T-helper 1 cell treated with Interleukin-12 subunit alpha and Interleukin-12 subunit beta and Interleukin-4 antibody, amounts not matched to agents 30 ng/mL and 1 ng/mL, for 36 hours (primary cell): Measurements from ENCODE around the gene HBZ. TPM values are rescaled to one million over a fixed set of nuclear protein-coding genes. Genes with fewer than 3 reads are reported as not detected.
"Not testable (repeated sequence)": the region's sequence is repeated elsewhere in the genome, so short reads cannot be mapped to it uniquely, and the experiment has no call there.

Experiments
- intact Hi-C: fragments of 100-400 bp; cut with micrococcal nuclease; formaldehyde crosslinking; loops from one replicate; pipeline ENCODE4 v1.15.1; 2024
- total RNA-seq: library from RNA; stranded (reverse); gene quantifications from 2 replicates; pipeline ENCODE4 v1.2.3, GENCODE V29; 2022

Gene HBZ
- total RNA-seq: not detected in 2 replicates

GRCh38 chr16:152141-153128 lies at the start of gene HBZ:
Gene HBZ, plus strand, starts transcription at chr16:152644. Its CDS starts 266 bp downstream, at chr16:152910.
- intact Hi-C loops: no loop called here

DNA sequence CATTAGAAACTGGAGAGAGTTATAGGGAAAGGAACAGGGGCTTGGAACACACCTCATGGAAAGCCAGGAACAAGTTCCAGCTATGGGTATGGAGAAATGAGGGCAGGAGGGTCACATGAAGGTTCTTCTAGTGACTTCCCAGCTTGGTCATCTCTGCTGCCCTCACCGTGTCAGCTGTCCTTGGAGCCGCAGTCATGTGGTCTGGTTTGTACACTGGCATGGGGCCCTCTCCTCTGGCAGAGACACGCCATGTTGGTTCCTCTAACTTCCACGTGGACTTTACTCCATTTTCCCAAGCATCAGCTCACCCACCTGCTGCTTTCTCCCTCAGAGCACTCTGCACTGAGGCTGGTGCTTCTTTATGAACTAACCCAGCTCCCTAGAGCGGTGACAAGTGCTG lies 48.1 kb upstream of the HBZ start:
- intact Hi-C loops: no loop called here

DNA sequence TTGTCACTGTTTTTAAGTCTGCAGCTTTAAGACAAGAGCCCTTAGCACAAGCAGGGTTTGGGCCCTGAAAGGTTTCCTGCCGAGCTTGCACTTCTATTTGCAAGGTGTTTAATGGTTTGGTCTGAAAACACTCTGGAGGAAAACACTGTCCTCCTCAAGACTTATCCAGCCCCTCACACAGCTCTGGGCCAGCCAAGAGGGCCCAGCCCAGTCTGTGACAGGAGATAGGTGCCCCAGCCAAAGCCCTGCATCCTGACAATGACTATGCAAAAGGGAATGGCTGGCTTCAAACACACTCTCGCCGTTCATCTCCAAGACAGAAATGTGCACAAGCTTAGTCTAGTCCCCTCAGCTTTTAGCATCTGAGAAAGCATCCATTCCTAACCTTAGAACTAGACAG lies 47.5 kb upstream of the HBZ start:
- intact Hi-C loops: loop anchor here (5.0 kb wide), 1 partner anchor 62 kb away; the partner anchor contains the start of gene HBM

DNA sequence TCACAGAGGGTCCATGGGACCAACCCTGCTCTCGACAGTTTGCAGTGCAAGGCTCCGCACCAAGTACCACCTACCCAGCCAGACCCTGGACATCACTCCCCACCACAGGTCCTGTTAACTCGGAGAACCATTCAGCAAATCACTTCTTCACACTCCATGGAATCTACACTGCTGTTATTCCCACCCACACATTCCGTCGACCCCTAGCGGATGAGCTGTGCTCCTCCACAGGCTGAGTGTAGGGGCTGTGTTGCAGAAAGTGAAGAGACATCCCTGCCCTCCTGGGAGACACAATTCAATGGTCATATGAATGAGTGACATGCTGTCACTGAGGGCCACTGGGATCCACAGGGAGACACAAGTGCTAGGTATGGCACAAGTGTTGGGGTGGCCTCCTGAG lies 46.9 kb upstream of the HBZ start:
- intact Hi-C loops: loop anchor here (5.0 kb wide), 1 partner anchor 62 kb away; the partner anchor contains the start of gene HBM

DNA sequence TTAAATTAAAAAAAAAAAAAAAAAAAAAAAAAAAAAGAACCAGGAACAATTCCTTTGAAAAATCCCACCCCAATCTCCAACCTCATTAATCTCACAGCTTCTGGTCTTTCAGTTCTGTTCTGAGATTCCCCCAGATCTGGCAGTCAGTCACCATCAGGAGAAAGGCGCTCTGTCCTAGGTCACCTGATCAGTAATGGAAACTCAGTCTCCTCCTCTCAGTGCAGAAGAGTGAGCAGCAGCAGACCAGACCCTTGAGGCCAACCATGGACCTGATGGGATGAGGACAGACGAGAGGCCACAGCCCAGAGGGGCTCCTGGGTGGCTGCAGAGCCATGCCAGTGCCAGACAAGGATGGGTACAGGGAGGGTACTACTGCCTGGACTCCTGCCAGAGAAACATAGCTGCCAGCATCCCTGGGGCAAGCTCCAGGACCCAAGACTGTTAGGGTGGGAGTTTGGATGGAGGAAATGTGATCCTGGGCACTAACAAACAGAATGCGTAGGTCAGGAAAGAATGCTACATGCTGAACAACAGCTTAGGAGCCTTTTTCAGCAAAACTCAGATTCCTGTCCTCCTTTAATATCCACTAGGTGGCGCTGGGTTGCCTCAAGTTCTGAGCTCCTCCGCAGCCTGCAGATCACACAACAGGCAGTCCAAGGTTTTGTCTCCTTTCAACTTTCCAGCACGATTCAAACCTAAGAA lies 45.7 kb upstream of the HBZ start:
- intact Hi-C loops: loop anchor here (1.0 to 5.0 kb wide), 3 partner anchors 61 to 256 kb away; partner anchors contain the start of gene HBM

GRCh38 chr16:112153-112840 lies 40.1 kb upstream of the HBZ start:
- intact Hi-C loops: no loop called here

GRCh38 chr16:114327-114726 lies 38.1 kb upstream of the HBZ start:
- intact Hi-C loops: no loop called here

DNA sequence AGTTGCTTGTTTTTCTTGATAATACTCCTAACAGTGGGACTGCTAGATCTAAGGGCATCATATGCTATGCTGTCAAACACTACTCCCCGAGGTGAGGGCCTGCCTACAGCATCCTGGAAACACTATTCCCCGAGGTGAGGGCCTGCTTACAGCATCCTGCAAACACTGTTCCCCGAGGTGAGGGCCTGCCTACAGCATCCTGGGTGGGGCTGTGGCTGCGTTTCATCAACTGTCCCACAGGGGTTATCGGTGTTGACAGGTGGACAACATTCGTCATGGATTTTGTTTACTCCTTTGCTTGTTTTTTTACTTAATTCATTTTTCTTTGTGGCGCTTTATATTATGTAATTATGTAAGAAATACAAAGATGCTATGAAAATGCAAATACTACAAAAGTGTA lies 36.4 kb upstream of the HBZ start:
- intact Hi-C loops: no loop called here

DNA sequence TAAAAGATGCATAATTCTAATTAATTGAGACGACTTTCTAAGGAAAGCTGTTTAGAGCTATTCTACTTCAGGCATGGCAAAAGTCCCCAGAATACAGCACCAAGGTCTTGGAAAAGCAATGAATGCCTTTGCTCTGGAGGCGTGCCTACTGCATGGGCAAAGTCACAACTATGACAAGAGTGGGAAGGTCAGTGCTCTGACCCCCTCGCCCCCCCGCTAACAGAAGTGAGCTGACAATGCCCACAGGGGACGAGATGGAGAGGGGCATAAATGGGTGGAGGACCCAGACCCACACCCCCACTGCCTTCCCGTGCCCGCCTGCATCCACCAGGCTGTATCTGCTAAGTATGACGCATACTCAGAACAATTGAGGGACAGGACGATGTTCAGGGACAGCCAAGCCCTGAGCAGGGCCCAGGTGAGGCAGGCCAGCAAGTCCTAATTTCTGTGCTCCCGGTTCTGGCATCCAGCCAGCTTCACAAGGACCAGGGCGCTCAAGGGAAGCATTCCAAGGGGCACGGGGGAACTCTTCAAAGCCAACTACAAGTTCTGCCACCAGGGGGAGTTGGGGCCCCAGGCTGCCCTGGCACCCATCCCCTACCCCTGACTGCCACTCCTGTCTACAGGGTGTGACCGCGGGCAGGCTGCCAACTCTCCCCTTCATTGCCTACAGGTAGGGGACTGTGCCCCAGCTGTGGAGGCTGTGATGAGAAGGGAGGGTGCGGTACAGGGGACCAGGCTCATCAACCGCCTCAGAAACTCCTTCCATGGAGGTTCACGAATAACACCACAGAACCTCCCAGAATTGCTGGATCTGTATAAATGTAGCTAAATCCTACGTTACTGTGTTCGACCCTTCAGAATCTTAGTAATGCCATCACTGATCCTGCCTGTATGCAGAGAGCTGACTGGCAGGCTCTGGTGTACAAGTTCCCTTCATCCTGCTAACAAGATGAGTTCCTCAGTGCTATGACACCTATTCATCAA lies 34.8 kb upstream of the HBZ start:
- intact Hi-C loops: loop anchor here (1.0 kb wide), 2 partner anchors 64 to 245 kb away; no protein-coding TSS in a partner anchor

- intact Hi-C loops: no loop called here
These were observed 33.6 kb upstream of the HBZ start for GRCh38 chr16:118857-119256.

- intact Hi-C loops: no loop called here
These were observed 33.1 kb upstream of the HBZ start for GRCh38 chr16:119295-119694.

- intact Hi-C loops: no loop called here
These were observed 32.5 kb upstream of the HBZ start for GRCh38 chr16:119835-120491.

DNA sequence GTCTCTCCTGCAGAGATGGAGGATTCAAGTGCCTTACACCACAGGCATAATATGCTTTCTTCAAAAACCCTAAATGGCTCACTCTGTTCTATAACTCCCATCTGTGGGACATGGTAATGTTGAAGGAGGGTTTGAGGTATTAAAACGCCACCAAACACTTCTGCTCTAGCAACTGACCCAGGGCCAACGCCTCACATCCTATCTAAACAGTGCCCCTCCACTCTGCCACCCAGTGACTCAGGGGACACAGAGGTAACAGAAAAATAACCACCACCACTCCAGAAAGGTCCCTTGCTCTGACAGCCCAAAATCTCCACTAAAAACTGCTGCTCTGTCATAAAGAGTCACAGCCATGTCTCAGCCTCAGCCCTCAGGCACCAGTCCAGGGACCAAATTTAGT lies 31.7 kb upstream of the HBZ start:
- intact Hi-C loops: no loop called here

- intact Hi-C loops: no loop called here
These were observed 30.1 kb upstream of the HBZ start for GRCh38 chr16:122361-122760.

GRCh38 chr16:123558-124350 lies 28.7 kb upstream of the HBZ start:
- intact Hi-C loops: not testable (repeated sequence)

DNA sequence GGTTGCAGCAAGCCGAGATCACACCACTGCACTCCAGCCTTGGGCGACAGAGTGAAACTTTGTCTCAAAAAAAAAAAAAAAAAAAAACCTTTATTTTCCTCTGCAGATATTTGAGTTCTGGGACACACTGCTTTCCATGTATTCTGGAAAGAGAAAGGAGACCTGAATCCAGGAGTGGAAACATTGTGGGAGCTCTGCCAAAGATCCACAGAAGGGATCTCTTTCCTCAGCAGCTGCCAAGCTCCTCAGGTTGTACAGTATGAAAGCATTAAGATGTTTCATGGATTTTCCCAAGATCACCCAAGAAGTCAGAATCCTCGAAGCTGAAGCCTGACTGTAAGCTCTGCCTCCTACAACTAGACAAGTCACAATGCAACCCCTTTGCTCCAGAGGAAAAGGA lies 27.4 kb upstream of the HBZ start:
- intact Hi-C loops: no loop called here

DNA sequence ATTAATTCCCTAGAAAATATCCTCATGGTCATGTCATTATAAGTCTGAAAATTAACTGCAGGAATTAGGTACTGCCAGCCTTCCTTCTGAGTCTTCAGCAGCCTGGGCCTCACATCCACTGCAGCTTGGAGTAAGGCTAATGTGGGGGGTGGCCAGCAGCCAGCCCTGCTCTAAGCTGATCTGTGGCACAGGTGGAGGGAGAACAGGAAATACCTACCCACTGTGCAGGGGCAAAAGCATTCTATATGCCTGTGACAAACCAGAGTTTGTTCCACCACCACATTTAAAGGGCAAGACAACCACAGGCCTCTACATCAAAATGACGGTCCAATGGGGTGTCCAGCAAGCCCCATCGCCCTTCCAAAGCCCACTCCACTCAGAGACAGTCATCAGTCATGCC lies 23.4 kb upstream of the HBZ start:
- intact Hi-C loops: no loop called here

DNA sequence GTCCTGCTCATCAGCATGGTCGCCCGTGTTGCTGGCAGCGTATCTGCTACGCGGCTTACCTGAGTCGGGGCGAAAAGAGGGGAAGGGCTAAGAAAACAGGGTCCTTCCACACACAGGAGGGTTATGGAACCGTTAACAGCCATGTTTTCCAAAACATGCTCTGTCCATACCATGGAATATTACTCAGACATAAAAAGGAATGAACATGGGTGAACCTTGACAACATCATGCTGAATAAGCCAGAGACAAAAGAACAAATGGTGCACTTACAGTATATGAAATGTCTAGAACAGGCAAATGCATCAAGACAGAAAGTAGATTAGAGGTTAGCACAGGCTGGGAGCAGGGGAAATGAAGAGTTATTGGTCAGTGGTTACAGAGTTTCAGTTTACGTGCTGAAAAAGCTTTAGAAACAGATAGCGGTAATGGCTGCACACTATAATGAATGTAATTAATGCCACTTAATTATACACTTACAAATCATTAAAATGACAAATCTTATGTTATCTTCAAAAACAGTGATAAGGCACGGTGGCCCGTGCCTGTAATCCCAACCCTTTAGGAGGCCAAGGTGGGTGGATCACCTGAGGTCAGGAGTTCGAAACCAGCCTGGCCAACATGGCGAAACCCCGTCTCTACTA lies 21.8 kb upstream of the HBZ start:
- intact Hi-C loops: no loop called here

DNA sequence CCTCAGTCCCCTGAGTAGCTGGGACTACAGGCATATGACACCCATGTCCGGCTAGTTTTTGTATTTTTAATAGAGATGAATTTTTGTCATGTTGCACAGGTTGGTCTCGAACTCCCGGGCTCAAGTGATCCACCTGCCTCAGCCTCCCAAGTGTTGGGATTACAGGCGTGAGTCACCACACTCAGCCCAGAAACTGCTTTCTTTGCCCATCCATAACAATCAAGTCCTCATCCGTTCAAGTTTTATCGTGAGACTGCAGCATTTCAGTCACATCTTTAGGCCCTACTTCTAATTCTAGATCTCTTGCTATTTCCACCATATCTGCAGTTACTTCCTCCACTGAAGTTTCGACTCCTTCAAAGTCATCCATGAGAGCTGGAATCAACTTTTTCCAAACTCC lies 20.3 kb upstream of the HBZ start:
- intact Hi-C loops: no loop called here
